Upper lobe of right lung (tissue), 1 donor: ENCODE data around the gene SNX20. TPM values are rescaled to one million over a fixed set of nuclear protein-coding genes. Genes with fewer than 3 reads are reported as not detected.

Experiments
- ATAC-seq: fragments of 200-7000 bp; cut with Tn5 transposase; one replicate; pipeline ENCODE4 v1.9.1; 2020; ENCODE audit warnings: mild to moderate bottlenecking, moderate library complexity
- DNase-seq: peaks from one replicate; pipeline ENCODE4 v3.0.0-alpha.2; 2020
- H3K27ac ChIP-seq: fragments of 200-600 bp; one replicate; pipeline ENCODE4 v1.8.0; 2022
- H3K27me3 ChIP-seq: fragments of 200-600 bp; one replicate; pipeline ENCODE4 v1.8.0; 2022; ENCODE audit warnings: mild to moderate bottlenecking
- H3K36me3 ChIP-seq: fragments of 200-600 bp; one replicate; pipeline ENCODE4 v1.8.0; 2022
- H3K4me1 ChIP-seq: fragments of 200-600 bp; one replicate; pipeline ENCODE4 v1.8.0; 2022
- H3K4me3 ChIP-seq: fragments of 200-600 bp; one replicate; pipeline ENCODE4 v1.8.0; 2022; ENCODE audit warnings: mild to moderate bottlenecking
- H3K9me3 ChIP-seq: fragments of 200-600 bp; one replicate; pipeline ENCODE4 v1.8.0; 2022
- intact Hi-C: fragments of 100-400 bp; cut with DNase I; formaldehyde crosslinking; loops from one replicate; pipeline ENCODE4 v1.11.0; 2022
- total RNA-seq: library from RNA; stranded (reverse); fragmentation: NEBNext Ultra II Directional; extraction: Animal tissue kit (Norgen Biotek cat#: 25700); gene quantifications from one replicate; pipeline ENCODE4 v1.2.1, GENCODE V29; 2021
- TF ChIP-seq, protein P1 (sequence below): fragments of 200-600 bp; IDR thresholded peaks from one replicate; pipeline ENCODE4 v1.8.0; 2022; ENCODE audit warnings: antibody characterized with exemption
- donor health status: DM: no; HTN: yes; CAD: no; lungs with severe emphysema.

Gene SNX20
- total RNA-seq, 1 donor from 2014 or later = 9.2 TPM

DNA sequence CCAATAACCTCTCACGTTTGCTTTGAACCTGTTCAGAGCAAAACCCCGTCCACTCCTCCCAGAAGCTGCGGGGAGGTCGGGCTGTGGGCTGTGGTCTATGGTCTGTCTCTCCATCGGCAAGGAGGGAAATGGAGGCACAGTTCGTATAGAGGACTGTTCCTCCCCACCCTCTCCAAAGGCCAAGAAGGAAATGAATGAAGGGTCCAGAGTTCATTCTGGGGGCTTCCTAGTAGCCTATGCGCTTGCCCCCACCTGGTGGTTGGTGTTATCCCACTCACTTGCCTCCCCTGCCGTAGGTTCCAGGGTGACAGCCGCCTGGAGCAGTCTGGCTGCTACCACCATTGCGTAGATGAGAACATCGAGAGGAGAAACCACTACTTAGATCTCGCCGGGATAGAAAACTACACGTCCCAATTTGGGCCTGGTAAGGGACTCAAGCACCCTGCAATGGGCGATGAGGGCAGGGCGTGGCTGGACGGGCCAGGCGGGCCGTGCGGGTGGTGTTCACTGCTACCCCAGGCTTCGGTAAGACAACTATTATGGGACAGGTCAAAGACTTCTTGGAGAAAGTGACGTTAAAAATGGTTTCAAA is 49.0 kb downstream of the SNX20 start:
- H3K36me3 ChIP-seq = peaks cover 6% of the 10 kb centered on the region
- peaks cover 4% of the 10 kb centered on the region for H3K4me1 ChIP-seq
- ATAC-seq (no peak), DNase-seq (no peak)
- H3K4me3 ChIP-seq = no peak overlapping the region
- intact Hi-C loops = no loop called here
- no peaks in the 10 kb centered on the region for H3K9me3 ChIP-seq
- H3K27ac ChIP-seq = no peak overlapping the region
- H3K27me3 ChIP-seq = no peaks in the 10 kb centered on the region
- TF ChIP-seq, protein P1, sequence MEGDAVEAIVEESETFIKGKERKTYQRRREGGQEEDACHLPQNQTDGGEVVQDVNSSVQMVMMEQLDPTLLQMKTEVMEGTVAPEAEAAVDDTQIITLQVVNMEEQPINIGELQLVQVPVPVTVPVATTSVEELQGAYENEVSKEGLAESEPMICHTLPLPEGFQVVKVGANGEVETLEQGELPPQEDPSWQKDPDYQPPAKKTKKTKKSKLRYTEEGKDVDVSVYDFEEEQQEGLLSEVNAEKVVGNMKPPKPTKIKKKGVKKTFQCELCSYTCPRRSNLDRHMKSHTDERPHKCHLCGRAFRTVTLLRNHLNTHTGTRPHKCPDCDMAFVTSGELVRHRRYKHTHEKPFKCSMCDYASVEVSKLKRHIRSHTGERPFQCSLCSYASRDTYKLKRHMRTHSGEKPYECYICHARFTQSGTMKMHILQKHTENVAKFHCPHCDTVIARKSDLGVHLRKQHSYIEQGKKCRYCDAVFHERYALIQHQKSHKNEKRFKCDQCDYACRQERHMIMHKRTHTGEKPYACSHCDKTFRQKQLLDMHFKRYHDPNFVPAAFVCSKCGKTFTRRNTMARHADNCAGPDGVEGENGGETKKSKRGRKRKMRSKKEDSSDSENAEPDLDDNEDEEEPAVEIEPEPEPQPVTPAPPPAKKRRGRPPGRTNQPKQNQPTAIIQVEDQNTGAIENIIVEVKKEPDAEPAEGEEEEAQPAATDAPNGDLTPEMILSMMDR = no peak

DNA sequence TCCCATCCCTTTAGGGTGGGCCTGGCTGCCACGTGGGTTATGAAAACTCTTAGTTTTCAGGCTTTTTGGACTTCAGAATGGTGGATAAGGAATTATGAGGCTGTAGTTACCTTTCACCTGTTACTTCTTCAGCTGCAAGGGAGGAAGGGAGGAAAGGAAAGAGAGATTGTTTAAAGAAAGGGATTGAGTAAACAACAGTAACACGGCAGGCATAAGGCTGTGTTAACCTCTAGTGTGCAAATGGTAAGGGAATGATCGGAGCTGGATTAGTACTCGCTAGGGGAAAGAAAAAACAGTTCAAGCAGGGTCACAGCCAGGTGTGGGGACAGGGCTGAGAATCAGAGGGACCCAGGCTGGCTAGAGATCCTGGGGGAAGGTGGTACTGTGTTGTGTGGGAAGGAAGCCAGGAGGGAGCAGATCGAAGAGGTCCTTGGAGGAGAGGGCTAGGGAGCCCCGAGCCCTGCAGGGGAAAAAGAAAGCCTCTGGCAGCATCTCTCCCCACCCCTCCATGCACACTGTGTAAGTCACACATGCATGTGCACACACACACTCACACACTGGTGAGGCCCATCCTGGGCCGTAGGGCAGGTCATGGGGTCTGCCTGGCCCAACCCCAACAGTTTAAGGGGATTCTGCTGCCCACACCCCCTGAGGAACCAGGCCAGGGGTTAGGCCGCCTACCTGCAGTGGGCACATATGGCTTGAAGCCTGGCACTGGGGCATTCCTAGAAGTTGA is 49.7 kb downstream of the SNX20 start:
- Histone ChIP-seq H3K27ac (no peak overlapping the region), H3K9me3 (no peaks in the 10 kb centered on the region), H3K27me3 (no peaks in the 10 kb centered on the region), H3K36me3 (peaks cover 6% of the 10 kb centered on the region), H3K4me3 (no peak overlapping the region), H3K4me1 (peaks cover 11% of the 10 kb centered on the region)
- intact Hi-C loops = no loop called here
- no peak for DNase-seq
- TF ChIP-seq, protein P1 = no peak
- no peak for ATAC-seq

DNA sequence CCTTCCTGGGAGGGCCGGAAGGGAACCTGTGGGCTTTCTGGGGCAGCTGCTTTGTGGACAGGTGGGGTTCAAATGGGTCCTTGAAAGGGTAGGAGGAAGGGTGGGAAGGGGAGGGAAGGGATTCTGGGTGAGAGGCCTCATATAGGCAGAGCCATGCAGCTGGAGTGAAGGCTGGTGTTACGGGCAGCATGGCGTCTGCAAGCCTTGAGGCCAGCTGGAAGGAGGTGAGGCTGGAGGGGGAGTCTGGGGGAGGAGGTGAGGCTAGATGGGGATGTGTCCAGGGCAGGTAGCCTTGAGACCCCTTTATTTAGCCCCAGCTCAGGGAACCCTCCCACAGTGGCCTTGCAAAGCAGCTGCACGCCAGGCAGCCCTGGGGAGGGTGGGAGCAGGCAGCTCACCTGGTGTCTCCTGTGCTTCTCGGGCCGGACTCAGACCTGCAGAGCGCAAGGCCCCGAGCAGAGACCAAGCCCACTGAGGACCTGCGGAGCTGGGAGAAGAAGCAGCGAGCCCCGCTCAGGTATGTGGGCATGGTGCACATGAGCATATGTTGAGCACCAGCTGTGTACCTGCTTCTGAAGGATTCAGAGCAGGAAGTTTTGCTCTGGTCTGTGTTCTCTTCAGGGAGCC is 50.6 kb downstream of the SNX20 start:
- Histone ChIP-seq H3K4me1 (peaks cover 13% of the 10 kb centered on the region), H3K27me3 (no peaks in the 10 kb centered on the region), H3K36me3 (peaks cover 6% of the 10 kb centered on the region), H3K9me3 (no peaks in the 10 kb centered on the region), H3K4me3 (no peak overlapping the region), H3K27ac (no peak overlapping the region)
- TF ChIP-seq, protein P1 = no peak
- intact Hi-C loops = no loop called here
- no peak for ATAC-seq
- no peak for DNase-seq

DNA sequence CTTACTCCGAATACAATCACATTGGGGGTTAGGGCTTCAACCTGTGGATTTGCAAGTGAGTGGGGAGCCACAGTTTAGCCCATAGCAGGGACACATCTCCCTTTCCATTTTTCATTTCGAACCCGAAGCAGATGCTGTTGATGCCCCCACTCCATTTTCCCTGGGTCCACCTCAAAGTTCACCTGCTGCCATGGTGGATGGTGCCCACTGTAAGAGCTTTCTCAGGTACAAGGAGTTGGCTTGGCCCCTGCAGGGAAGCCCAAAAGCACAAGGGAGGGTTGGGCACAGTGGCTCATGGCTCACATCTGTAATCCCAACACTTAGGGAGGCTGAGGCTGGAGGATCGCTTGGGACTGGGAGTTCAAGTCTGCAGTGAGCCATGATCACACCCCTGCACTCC is 51.8 kb downstream of the SNX20 start:
- DNase-seq (no peak), ATAC-seq (no peak)
- TF ChIP-seq, protein P1 = no peak
- peaks cover 5% of the 10 kb centered on the region for H3K36me3 ChIP-seq
- intact Hi-C loops = no loop called here
- H3K4me3 ChIP-seq = no peak overlapping the region
- H3K27me3 ChIP-seq = no peaks in the 10 kb centered on the region
- H3K27ac ChIP-seq = no peak overlapping the region
- H3K9me3 ChIP-seq = no peaks in the 10 kb centered on the region
- H3K4me1 ChIP-seq = peaks cover 13% of the 10 kb centered on the region

DNA sequence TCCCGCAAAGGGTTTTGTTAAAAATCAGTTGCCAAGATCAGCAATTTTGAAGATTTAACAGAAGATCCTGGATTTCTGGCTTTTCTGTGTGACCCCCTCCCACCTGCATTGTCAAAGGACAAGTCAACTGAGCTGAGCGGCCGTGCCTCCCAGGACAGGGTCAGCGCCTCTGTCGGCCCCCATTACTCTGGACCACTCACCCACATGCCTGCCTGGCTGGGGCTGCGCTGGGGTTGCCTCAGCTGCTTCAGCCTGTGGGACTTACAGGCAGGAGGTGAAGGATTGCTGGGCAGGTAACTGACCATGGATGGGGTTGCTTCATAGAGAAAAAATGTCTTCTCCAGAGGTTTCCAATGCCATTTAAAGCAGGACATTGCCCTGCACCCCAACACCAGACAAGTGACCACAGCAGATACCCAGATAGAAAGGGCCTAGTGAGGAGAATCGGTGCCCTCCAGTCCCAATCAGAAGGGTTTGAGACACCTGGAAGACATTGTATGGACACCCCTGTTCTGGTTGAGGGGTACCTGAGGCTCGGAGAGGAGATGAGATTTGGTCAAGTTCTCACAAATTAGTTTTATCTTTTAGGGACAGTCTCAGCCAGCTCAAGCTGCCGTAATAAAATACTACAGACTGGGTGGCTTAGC is 52.8 kb downstream of the SNX20 start:
- ATAC-seq = no peak
- no peaks in the 10 kb centered on the region for H3K27me3 ChIP-seq
- TF ChIP-seq, protein P1 = no peak

More for the DNA sequence above, 52.8 kb downstream of the SNX20 start:
- H3K4me1 ChIP-seq = peaks cover 13% of the 10 kb centered on the region
- intact Hi-C loops = no loop called here
- H3K36me3 ChIP-seq = no peaks in the 10 kb centered on the region
- H3K4me3 ChIP-seq = no peak overlapping the region
- H3K27ac ChIP-seq = no peak overlapping the region
- H3K9me3 ChIP-seq = no peaks in the 10 kb centered on the region
- DNase-seq = no peak
